GM12878 (cell line): ENCODE measurements around the gene TPRG1. TPM values are rescaled to one million over a fixed set of nuclear protein-coding genes. Genes with fewer than 3 reads are reported as not detected.

Experiments
- ATAC-seq: fragments of 200-7000 bp; cut with Tn5 transposase; 3 replicates; pipeline ENCODE4 v1.9.1; 2020; ENCODE audit warnings: mild to moderate bottlenecking, moderate library complexity
- BruUV-seq: library from RNA; stranded (reverse); fragments of 400-500 nt; replicated peaks from 2 replicates; lab custom pipeline; 2021; lab: Mats Ljungman, UMichigan
- CTCF ChIA-PET: fragments of 300-600 bp; sonication (Branson Sonifier 250); formaldehyde crosslinking; extraction: SDS; loops from one replicate; lab custom pipeline; 2021; ENCODE audit warnings: inconsistent platforms; lab: Yijun Ruan, JAX
- POLR2A ChIA-PET: fragments of 350-600 bp; formaldehyde crosslinking; extraction: SDS; loops from one replicate; lab custom pipeline; 2021; ENCODE audit warnings: inconsistent platforms; lab: Charles Lee
- RAD21 ChIA-PET: fragments of 300-600 bp; sonication (Branson Sonifier 250); formaldehyde crosslinking; loops from one replicate; lab custom pipeline; 2023; ENCODE audit warnings: antibody characterized with exemption; ENCODE audit not compliant: unreplicated experiment; lab: Charles Lee
- SMC1A ChIA-PET: fragments of 300-600 bp; sonication (Branson Sonifier 250); formaldehyde crosslinking; loops from one replicate; lab custom pipeline; 2023; ENCODE audit not compliant: unreplicated experiment, uncharacterized antibody; lab: Charles Lee
- DNase-seq: peaks from one replicate; pipeline ENCODE4 v3.0.0-alpha.2; 2011; ENCODE audit warnings: low read depth, low spot score
- FAIRE-seq: peaks from 3 replicates; lab custom pipeline; 2011; peaks lifted over from hg19 to GRCh38; lab: Jason Lieb, UNC
- H2AFZ ChIP-seq: 2 replicates; pipeline ENCODE4 v1.6.0; 2011; ENCODE audit warnings: low read depth, low read length, control low read depth; ENCODE audit not compliant: control insufficient read depth
- H3K27ac ChIP-seq: 2 replicates; pipeline ENCODE4 v1.5.1; 2011; ENCODE audit warnings: control low read depth; ENCODE audit not compliant: control insufficient read depth, insufficient read depth
- H3K27me3 ChIP-seq, 2 experiments: replicated peaks in 1 of 2; 2 replicates each; pipeline versions ENCODE4 v1.6.0 to v1.6.1; 2011; ENCODE audit warnings: low read length in 1 of 2; ENCODE audit not compliant: control insufficient read depth in 2 of 2, insufficient read depth in 2 of 2
- H3K36me3 ChIP-seq, 2 experiments: 2 replicates each; pipeline ENCODE4 v1.5.1; 2011; ENCODE audit warnings: low read length in 1 of 2; ENCODE audit not compliant: control insufficient read depth in 2 of 2, insufficient read depth in 2 of 2
- H3K4me1 ChIP-seq: 2 replicates; pipeline ENCODE4 v1.6.1; 2011; ENCODE audit warnings: mild to moderate bottlenecking, low read length, moderate library complexity, mixed read lengths; ENCODE audit not compliant: control insufficient read depth, insufficient read depth
- H3K4me2 ChIP-seq: 2 replicates; pipeline ENCODE4 v1.6.0; 2011; ENCODE audit warnings: control low read depth; ENCODE audit not compliant: control insufficient read depth, insufficient read depth
- H3K4me3 ChIP-seq: fragments of 200-600 bp; sonication (generic); 2 replicates; pipeline ENCODE4 v1.5.1; 2016
- H3K79me2 ChIP-seq: 2 replicates; pipeline ENCODE4 v1.6.0; 2011; ENCODE audit warnings: low read length; ENCODE audit not compliant: control insufficient read depth, insufficient read depth
- H3K9ac ChIP-seq: 2 replicates; pipeline ENCODE4 v1.8.0; 2011; ENCODE audit warnings: low read length, control low read depth, mixed read lengths; ENCODE audit not compliant: control insufficient read depth, insufficient read depth
- H3K9me3 ChIP-seq: replicated peaks from 3 replicates; pipeline ENCODE4 v1.5.1; 2011; ENCODE audit warnings: mild to moderate bottlenecking, low read length; ENCODE audit not compliant: control insufficient read depth, insufficient read depth
- H4K20me1 ChIP-seq: 2 replicates; pipeline ENCODE4 v1.6.0; 2011; ENCODE audit not compliant: control insufficient read depth, insufficient read depth
- BCL11A ChIP-seq: IDR thresholded peaks from 2 replicates; pipeline ENCODE4 v1.6.1; 2011; ENCODE audit warnings: low read depth, low read length
- ESRRA ChIP-seq: IDR thresholded peaks from 2 replicates; pipeline ENCODE4 v1.6.1; 2012; ENCODE audit warnings: mild to moderate bottlenecking, low read length, improper control_type of control experiment
- EZH2 ChIP-seq: IDR thresholded peaks from 2 replicates; pipeline ENCODE4 v1.6.1; 2012; ENCODE audit warnings: low read depth, mild to moderate bottlenecking, control low read depth, inconsistent platforms, low read length, borderline replicate concordance; ENCODE audit not compliant: control insufficient read depth
- MTA2 ChIP-seq: fragments of 450-650 bp; IDR thresholded peaks from 2 replicates; pipeline ENCODE4 v1.6.1; 2016; ENCODE audit warnings: low read depth, mild to moderate bottlenecking, moderate library complexity
- NFYB ChIP-seq: IDR thresholded peaks from 2 replicates; pipeline ENCODE4 v1.6.1; 2011; ENCODE audit warnings: low read depth, mild to moderate bottlenecking, low read length, improper control_type of control experiment, moderate library complexity; ENCODE audit not compliant: insufficient read depth
- NR2F1 ChIP-seq: fragments of 450-650 bp; conservative IDR thresholded peaks from 2 replicates; pipeline ENCODE4 v1.6.1; 2017; ENCODE audit warnings: mild to moderate bottlenecking
- RBBP5 ChIP-seq: fragments of 200-600 bp; sonication (generic); conservative IDR thresholded peaks from 2 replicates; pipeline ENCODE4 v1.6.1; 2016
- SIN3A ChIP-seq: IDR thresholded peaks from 2 replicates; pipeline ENCODE4 v1.6.1; 2012; ENCODE audit warnings: low read depth, low read length, improper control_type of control experiment
- SUPT20H ChIP-seq: IDR thresholded peaks from 2 replicates; pipeline ENCODE4 v1.6.1; 2011; ENCODE audit warnings: low read depth, mild to moderate bottlenecking, low read length, moderate library complexity, borderline replicate concordance; ENCODE audit not compliant: control insufficient read depth
- WGBS: methylation state at CpG from one replicate; pipeline ENCODE4 v1.1.6; 2016; ENCODE audit warnings: low lambda C conversion rate; ENCODE audit not compliant: insufficient replicate concordance, insufficient coverage; ENCODE audit errors: missing lambda C conversion rate; 5-methylcytosine and 5-hydroxymethylcytosine counted together
- in situ Hi-C: fragments of 300-500 bp; cut with MboI; formaldehyde crosslinking; loops from 9 replicates; pipeline ENCODE4 v1.14.3; 2018; ENCODE audit warnings: mixed read lengths
- intact Hi-C: fragments of 100-400 bp; cut with micrococcal nuclease; formaldehyde crosslinking; loops from one replicate; pipeline ENCODE4 v1.14.2; 2022; ENCODE audit not compliant: unreplicated experiment
- polyA plus RNA-seq, 11 experiments: library from polyadenylated mRNA; depleted of rRNA in 4 of 11; unstranded in 6 of 11; stranded (reverse) in 5 of 11; fragments of >200 nt; fragmentation: Nextera tagmentation in 4 of 11; fragmentation: Illumina TruSeq in 1 of 11; extraction: Ambion mirVana in 4 of 11; extraction: Trizol in 1 of 11; gene quantifications; 1 replicate in 1 of 11; 2 replicates in 10 of 11; pipeline versions ENCODE4 v1.2.1 to v1.2.3, GENCODE V29; 2011 to 2016; ENCODE audit warnings: inconsistent platforms in 2 of 11, missing spikeins in 2 of 11, low read depth in 1 of 11
- total RNA-seq, 4 experiments: library from RNA; depleted of rRNA in 3 of 4; stranded (reverse); fragments of >200 nt in 3 of 4; fragmentation: Illumina TruSeq in 1 of 4; extraction: Trizol in 1 of 4; gene quantifications; 2 replicates each; pipeline versions ENCODE4 v1.2.1 to v1.2.3, GENCODE V29; 2013 to 2021
- TF ChIP-seq, protein P1 (sequence below): fragments of 150-350 bp; IDR thresholded peaks from 2 replicates; pipeline ENCODE4 v1.6.1; 2016; ENCODE audit warnings: low read depth, low read length

The TPRG1 gene
- total and polyA plus RNA-seq, 10 of the 15 experiments (the other 5 are each of a cell fraction or from before 2014, with no cell fraction given), result 0.26 to 30.7 (median 3.6) TPM

DNA sequence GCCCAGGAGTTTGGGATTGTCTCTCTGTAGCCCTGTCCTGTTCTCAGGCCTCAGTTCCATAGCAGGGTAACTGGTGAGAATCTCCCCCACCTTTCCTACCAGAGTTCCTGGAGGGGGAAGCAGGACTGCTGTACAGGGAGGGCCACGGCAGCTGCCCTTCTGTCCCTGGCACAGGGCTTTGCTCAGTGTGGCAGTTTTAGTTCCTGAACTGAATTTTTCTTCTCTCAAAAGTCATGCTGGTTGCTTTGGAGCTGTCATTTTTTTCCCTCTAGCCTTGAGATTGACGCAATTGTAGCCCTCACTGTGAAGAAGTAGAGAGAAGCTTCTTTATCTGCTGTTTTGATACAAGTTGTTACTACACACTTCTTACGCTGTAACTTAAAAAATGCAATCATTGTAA is 55.5 kb downstream of the TPRG1 start (continued):
- TF ChIP-seq, protein P1, sequence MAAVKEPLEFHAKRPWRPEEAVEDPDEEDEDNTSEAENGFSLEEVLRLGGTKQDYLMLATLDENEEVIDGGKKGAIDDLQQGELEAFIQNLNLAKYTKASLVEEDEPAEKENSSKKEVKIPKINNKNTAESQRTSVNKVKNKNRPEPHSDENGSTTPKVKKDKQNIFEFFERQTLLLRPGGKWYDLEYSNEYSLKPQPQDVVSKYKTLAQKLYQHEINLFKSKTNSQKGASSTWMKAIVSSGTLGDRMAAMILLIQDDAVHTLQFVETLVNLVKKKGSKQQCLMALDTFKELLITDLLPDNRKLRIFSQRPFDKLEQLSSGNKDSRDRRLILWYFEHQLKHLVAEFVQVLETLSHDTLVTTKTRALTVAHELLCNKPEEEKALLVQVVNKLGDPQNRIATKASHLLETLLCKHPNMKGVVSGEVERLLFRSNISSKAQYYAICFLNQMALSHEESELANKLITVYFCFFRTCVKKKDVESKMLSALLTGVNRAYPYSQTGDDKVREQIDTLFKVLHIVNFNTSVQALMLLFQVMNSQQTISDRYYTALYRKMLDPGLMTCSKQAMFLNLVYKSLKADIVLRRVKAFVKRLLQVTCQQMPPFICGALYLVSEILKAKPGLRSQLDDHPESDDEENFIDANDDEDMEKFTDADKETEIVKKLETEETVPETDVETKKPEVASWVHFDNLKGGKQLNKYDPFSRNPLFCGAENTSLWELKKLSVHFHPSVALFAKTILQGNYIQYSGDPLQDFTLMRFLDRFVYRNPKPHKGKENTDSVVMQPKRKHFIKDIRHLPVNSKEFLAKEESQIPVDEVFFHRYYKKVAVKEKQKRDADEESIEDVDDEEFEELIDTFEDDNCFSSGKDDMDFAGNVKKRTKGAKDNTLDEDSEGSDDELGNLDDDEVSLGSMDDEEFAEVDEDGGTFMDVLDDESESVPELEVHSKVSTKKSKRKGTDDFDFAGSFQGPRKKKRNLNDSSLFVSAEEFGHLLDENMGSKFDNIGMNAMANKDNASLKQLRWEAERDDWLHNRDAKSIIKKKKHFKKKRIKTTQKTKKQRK, result no peak
- TF ChIP-seq NR2F1 (no peak), SIN3A (no peak), BCL11A (no peak), MTA2 (no peak), NFYB (no peak)

DNA sequence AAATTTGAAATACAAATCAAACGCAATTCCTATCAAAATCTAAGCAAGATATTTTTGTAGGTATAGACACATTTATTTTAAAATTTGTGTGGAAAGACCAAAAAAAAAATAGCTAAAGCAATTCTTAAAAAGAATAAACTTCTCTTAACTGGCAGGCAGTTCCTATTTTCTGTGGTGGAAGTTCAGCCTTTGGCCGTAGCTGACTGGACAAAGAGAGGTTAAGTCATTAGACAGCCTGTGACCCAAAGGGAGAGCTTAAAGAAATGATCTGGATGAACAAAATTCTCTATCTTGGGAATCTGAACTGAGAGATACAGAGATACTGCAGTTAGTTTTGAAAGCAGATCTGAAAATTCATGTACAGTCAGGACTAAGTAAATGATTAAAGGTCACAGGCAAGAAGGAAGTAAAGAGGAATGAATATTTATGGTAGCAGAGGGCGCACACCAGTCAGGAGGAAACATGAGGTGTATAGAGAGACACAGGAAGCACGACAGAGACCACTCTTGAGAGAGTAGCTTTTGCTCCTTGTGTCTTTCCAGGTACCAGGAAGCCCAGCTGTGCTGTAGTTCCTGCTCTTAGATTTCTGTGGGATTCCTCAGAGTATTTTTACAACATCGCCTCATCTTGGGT is 57.5 kb downstream of the TPRG1 start:
- 21% methylated on average over 5 of the region's 5 CpGs for WGBS
- FAIRE-seq, result no peak
- Histone ChIP-seq H3K4me3 (no peak overlapping the region), H3K4me2 (no peak overlapping the region), H3K9me3 (no peaks in the 10 kb centered on the region), H3K9ac (no peak overlapping the region), H3K79me2 (no peaks in the 10 kb centered on the region), H3K27me3 (no peaks in the 10 kb centered on the region; a peak in 1 of 4 replicates), H3K36me3 (no peaks in the 10 kb centered on the region), H4K20me1 (no peaks in the 10 kb centered on the region), H2AFZ (no peak overlapping the region), H3K4me1 (no peaks in the 10 kb centered on the region), H3K27ac (no peak overlapping the region)
- ChIA-PET CTCF (interaction anchor here (0.7 kb wide), 1 partner anchor 11 kb away, joined by 3 read pairs; no protein-coding TSS in a partner anchor), RAD21 (no interaction called here), SMC1A (no interaction called here), POLR2A (interaction anchor here (0.6 kb wide), 1 partner anchor 987 kb away, joined by 9 read pairs; no protein-coding TSS in a partner anchor)
- no peak for TF ChIP-seq EZH2
- no peak for TF ChIP-seq SUPT20H
- TF ChIP-seq ESRRA, result no peak
- TF ChIP-seq RBBP5, result no peak
- ATAC-seq, result peak; percentile 36; the same call in 1 of the 3 replicates
- in situ Hi-C loops, result no loop called here
- DNase-seq, result no peak
- no TSS peak for BruUV-seq
- intact Hi-C loops, result no loop called here
